Epithelial cell of proximal tubule (primary cell): ENCODE data around the gene RILPL2. TPM values are rescaled to one million over a fixed set of nuclear protein-coding genes. Genes with fewer than 3 reads are reported as not detected.
"Not testable (repeated sequence)": the region's sequence is repeated elsewhere in the genome, so short reads cannot be mapped to it uniquely, and the experiment has no call there.

Experiments used
- DNase-seq: peaks from one replicate; pipeline ENCODE4 v3.0.0-alpha.2; 2011; ENCODE audit warnings: low read depth
- H3K4me3 ChIP-seq: 2 replicates; pipeline ENCODE4 v1.5.1; 2011; ENCODE audit warnings: low read depth, mild to moderate bottlenecking, low read length
- CTCF ChIP-seq: conservative IDR thresholded peaks from 2 replicates; pipeline ENCODE4 v1.5.1; 2012; ENCODE audit warnings: low read depth, mild to moderate bottlenecking, low read length
- total RNA-seq: library from RNA; depleted of rRNA; stranded (reverse); fragments of >200 nt; gene quantifications from 2 replicates; pipeline ENCODE4 v1.2.3, GENCODE V29; 2015

RILPL2 gene
- 1.7 and 3.5 TPM in 2 replicates for total RNA-seq

GRCh38 chr12:123436017-123436964, at the start of gene RILPL2:
RILPL2 (minus strand) TSS chr12:123436684; CDS start chr12:123436420, 264 bp downstream.
- TF ChIP-seq CTCF = no peak
- DNase-seq = no peak
- H3K4me3 ChIP-seq = peak within 1 kb of the TSS; percentile 96

GRCh38 chr12:123485756-123486155, 49.3 kb upstream of the RILPL2 start:
- TF ChIP-seq CTCF = no peak
- no peak for DNase-seq
- no peak overlapping the region for H3K4me3 ChIP-seq

- DNase-seq = no peak
- no peak for TF ChIP-seq CTCF
- no peak overlapping the region for H3K4me3 ChIP-seq
Observed at GRCh38 chr12:123483602-123484248, 47.2 kb upstream of the RILPL2 start.

GRCh38 chr12:123482876-123483275, 46.4 kb upstream of the RILPL2 start:
- no peak for TF ChIP-seq CTCF
- DNase-seq = no peak
- no peak overlapping the region for H3K4me3 ChIP-seq

GRCh38 chr12:123481251-123481650, 44.8 kb upstream of the RILPL2 start:
- DNase-seq, H3K4me3 ChIP-seq: not testable (repeated sequence)

- H3K4me3 ChIP-seq = no peak overlapping the region
- DNase-seq = no peak
- no peak for TF ChIP-seq CTCF
Observed at GRCh38 chr12:123479442-123480180, 43.1 kb upstream of the RILPL2 start.

- no peak overlapping the region for H3K4me3 ChIP-seq
- no peak for TF ChIP-seq CTCF
- no peak for DNase-seq
Observed at GRCh38 chr12:123478762-123479161, 42.3 kb upstream of the RILPL2 start.
